GM12878 (cell line): ENCODE data around the gene BRME1. TPM values are rescaled to one million over a fixed set of nuclear protein-coding genes. Genes with fewer than 3 reads are reported as not detected.

Source experiments
- ATAC-seq: fragments of 200-7000 bp; cut with Tn5 transposase; 3 replicates; pipeline ENCODE4 v1.9.1; 2020; ENCODE audit warnings: mild to moderate bottlenecking, moderate library complexity
- BruUV-seq: library from RNA; stranded (reverse); fragments of 400-500 nt; replicated peaks from 2 replicates; lab custom pipeline; 2021; lab: Mats Ljungman, UMichigan
- CTCF ChIA-PET: fragments of 300-600 bp; sonication (Branson Sonifier 250); formaldehyde crosslinking; extraction: SDS; loops from one replicate; lab custom pipeline; 2021; ENCODE audit warnings: inconsistent platforms; lab: Yijun Ruan, JAX
- POLR2A ChIA-PET: fragments of 350-600 bp; formaldehyde crosslinking; extraction: SDS; loops from one replicate; lab custom pipeline; 2021; ENCODE audit warnings: inconsistent platforms; lab: Charles Lee
- RAD21 ChIA-PET: fragments of 300-600 bp; sonication (Branson Sonifier 250); formaldehyde crosslinking; loops from one replicate; lab custom pipeline; 2023; ENCODE audit warnings: antibody characterized with exemption; ENCODE audit not compliant: unreplicated experiment; lab: Charles Lee
- SMC1A ChIA-PET: fragments of 300-600 bp; sonication (Branson Sonifier 250); formaldehyde crosslinking; loops from one replicate; lab custom pipeline; 2023; ENCODE audit not compliant: unreplicated experiment, uncharacterized antibody; lab: Charles Lee
- DNase-seq: peaks from one replicate; pipeline ENCODE4 v3.0.0-alpha.2; 2011; ENCODE audit warnings: low read depth, low spot score
- FAIRE-seq: peaks from 3 replicates; lab custom pipeline; 2011; peaks lifted over from hg19 to GRCh38; lab: Jason Lieb, UNC
- H2AFZ ChIP-seq: 2 replicates; pipeline ENCODE4 v1.6.0; 2011; ENCODE audit warnings: low read depth, low read length, control low read depth; ENCODE audit not compliant: control insufficient read depth
- H3K27ac ChIP-seq: 2 replicates; pipeline ENCODE4 v1.5.1; 2011; ENCODE audit warnings: control low read depth; ENCODE audit not compliant: control insufficient read depth, insufficient read depth
- H3K27me3 ChIP-seq, 2 experiments: replicated peaks in 1 of 2; 2 replicates each; pipeline versions ENCODE4 v1.6.0 to v1.6.1; 2011; ENCODE audit warnings: low read length in 1 of 2; ENCODE audit not compliant: control insufficient read depth in 2 of 2, insufficient read depth in 2 of 2
- H3K36me3 ChIP-seq, 2 experiments: 2 replicates each; pipeline ENCODE4 v1.5.1; 2011; ENCODE audit warnings: low read length in 1 of 2; ENCODE audit not compliant: control insufficient read depth in 2 of 2, insufficient read depth in 2 of 2
- H3K4me1 ChIP-seq: 2 replicates; pipeline ENCODE4 v1.6.1; 2011; ENCODE audit warnings: mild to moderate bottlenecking, low read length, moderate library complexity, mixed read lengths; ENCODE audit not compliant: control insufficient read depth, insufficient read depth
- H3K4me2 ChIP-seq: 2 replicates; pipeline ENCODE4 v1.6.0; 2011; ENCODE audit warnings: control low read depth; ENCODE audit not compliant: control insufficient read depth, insufficient read depth
- H3K4me3 ChIP-seq: fragments of 200-600 bp; sonication (generic); 2 replicates; pipeline ENCODE4 v1.5.1; 2016
- H3K79me2 ChIP-seq: 2 replicates; pipeline ENCODE4 v1.6.0; 2011; ENCODE audit warnings: low read length; ENCODE audit not compliant: control insufficient read depth, insufficient read depth
- H3K9ac ChIP-seq: 2 replicates; pipeline ENCODE4 v1.8.0; 2011; ENCODE audit warnings: low read length, control low read depth, mixed read lengths; ENCODE audit not compliant: control insufficient read depth, insufficient read depth
- H3K9me3 ChIP-seq: replicated peaks from 3 replicates; pipeline ENCODE4 v1.5.1; 2011; ENCODE audit warnings: mild to moderate bottlenecking, low read length; ENCODE audit not compliant: control insufficient read depth, insufficient read depth
- H4K20me1 ChIP-seq: 2 replicates; pipeline ENCODE4 v1.6.0; 2011; ENCODE audit not compliant: control insufficient read depth, insufficient read depth
- GATAD2B ChIP-seq: fragments of 450-650 bp; conservative IDR thresholded peaks from 2 replicates; pipeline ENCODE4 v1.6.1; 2017; ENCODE audit warnings: low read depth, mild to moderate bottlenecking, moderate library complexity
- HDGF ChIP-seq: fragments of 450-650 bp; IDR thresholded peaks from 2 replicates; pipeline ENCODE4 v1.6.1; 2016; ENCODE audit warnings: antibody characterized with exemption
- NR2C1 ChIP-seq: fragments of 450-650 bp; IDR thresholded peaks from 2 replicates; pipeline ENCODE4 v1.6.1; 2017; ENCODE audit warnings: antibody characterized with exemption, mild to moderate bottlenecking, moderate library complexity
- NRF1 ChIP-seq: conservative IDR thresholded peaks from 2 replicates; pipeline ENCODE4 v1.6.1; 2011; ENCODE audit warnings: mild to moderate bottlenecking, low read depth, low read length, improper control_type of control experiment
- PAX8 ChIP-seq: fragments of 450-650 bp; IDR thresholded peaks from 2 replicates; pipeline ENCODE4 v1.6.1; 2017; ENCODE audit warnings: mild to moderate bottlenecking, moderate library complexity
- POU2F2 ChIP-seq: IDR thresholded peaks from 3 replicates; pipeline ENCODE4 v1.6.1; 2011; ENCODE audit warnings: low read depth, mild to moderate bottlenecking, low read length, borderline replicate concordance
- RAD21 ChIP-seq: IDR thresholded peaks from 2 replicates; pipeline ENCODE4 v1.6.1; 2011; ENCODE audit warnings: mild to moderate bottlenecking, low read depth, low read length, moderate library complexity; ENCODE audit not compliant: insufficient read depth
- RAD51 ChIP-seq: fragments of 450-650 bp; IDR thresholded peaks from 2 replicates; pipeline ENCODE4 v1.6.1; 2016; ENCODE audit warnings: moderate library complexity, mild to moderate bottlenecking, inconsistent platforms
- STAT1 ChIP-seq: fragments of 450-650 bp; conservative IDR thresholded peaks from 2 replicates; pipeline ENCODE4 v1.6.1; 2014; ENCODE audit warnings: antibody characterized with exemption, mild to moderate bottlenecking
- TCF7 ChIP-seq: IDR thresholded peaks from 2 replicates; pipeline ENCODE4 v1.6.1; 2014; ENCODE audit warnings: antibody characterized with exemption, borderline replicate concordance
- ZBTB40 ChIP-seq: fragments of 450-650 bp; IDR thresholded peaks from 2 replicates; pipeline ENCODE4 v1.6.1; 2016; ENCODE audit warnings: mild to moderate bottlenecking, moderate library complexity, borderline replicate concordance
- WGBS: methylation state at CpG from one replicate; pipeline ENCODE4 v1.1.6; 2016; ENCODE audit warnings: low lambda C conversion rate; ENCODE audit not compliant: insufficient replicate concordance, insufficient coverage; ENCODE audit errors: missing lambda C conversion rate; 5-methylcytosine and 5-hydroxymethylcytosine counted together
- in situ Hi-C: fragments of 300-500 bp; cut with MboI; formaldehyde crosslinking; loops from 9 replicates; pipeline ENCODE4 v1.14.3; 2018; ENCODE audit warnings: mixed read lengths
- intact Hi-C: fragments of 100-400 bp; cut with micrococcal nuclease; formaldehyde crosslinking; loops from one replicate; pipeline ENCODE4 v1.14.2; 2022; ENCODE audit not compliant: unreplicated experiment
- polyA plus RNA-seq, 11 experiments: library from polyadenylated mRNA; depleted of rRNA in 4 of 11; unstranded in 6 of 11; stranded (reverse) in 5 of 11; fragments of >200 nt; fragmentation: Nextera tagmentation in 4 of 11; fragmentation: Illumina TruSeq in 1 of 11; extraction: Ambion mirVana in 4 of 11; extraction: Trizol in 1 of 11; gene quantifications; 1 replicate in 1 of 11; 2 replicates in 10 of 11; pipeline versions ENCODE4 v1.2.1 to v1.2.3, GENCODE V29; 2011 to 2016; ENCODE audit warnings: inconsistent platforms in 2 of 11, missing spikeins in 2 of 11, low read depth in 1 of 11
- total RNA-seq, 4 experiments: library from RNA; depleted of rRNA in 3 of 4; stranded (reverse); fragments of >200 nt in 3 of 4; fragmentation: Illumina TruSeq in 1 of 4; extraction: Trizol in 1 of 4; gene quantifications; 2 replicates each; pipeline versions ENCODE4 v1.2.1 to v1.2.3, GENCODE V29; 2013 to 2021

BRME1 gene
- total and polyA plus RNA-seq, 10 of the 15 experiments (the other 5 are each of a cell fraction or from before 2014, with no cell fraction given) = 0.07 to 2.2 (median 1.1) TPM; not detected in 1

- H3K9ac ChIP-seq = no peak overlapping the region
- DNase-seq (no peak), ATAC-seq (no peak), FAIRE-seq (no peak)
- ChIA-PET SMC1A (interaction anchor here (0.8 to 1.8 kb wide), 2 partner anchors 24 to 189 kb away, joined by 3 to 4 read pairs; no protein-coding TSS in a partner anchor), RAD21 (interaction anchor here (3.1 kb wide), 1 partner anchor 8 kb away, joined by 13 read pairs; no protein-coding TSS in a partner anchor), CTCF (interaction anchor here (1.1 to 1.8 kb wide), 4 partner anchors 8 to 266 kb away, joined by 3 to 12 read pairs (median 3); no protein-coding TSS in a partner anchor), POLR2A (interaction anchor here (1.1 kb wide), 1 partner anchor 8 kb away, joined by 3 read pairs; no protein-coding TSS in a partner anchor)
- 44% methylated on average over 4 of the region's 4 CpGs for WGBS
- no peak overlapping the region for H3K27ac ChIP-seq
- no peak overlapping the region for H2AFZ ChIP-seq
- BruUV-seq = no TSS peak
- no peaks in the 10 kb centered on the region for H3K27me3 ChIP-seq
- no peak overlapping the region for H3K4me2 ChIP-seq
- in situ Hi-C loops = no loop called here
- no peak overlapping the region for H3K4me3 ChIP-seq
- no peaks in the 10 kb centered on the region for H3K79me2 ChIP-seq
- no peaks in the 10 kb centered on the region; the same call in 2 of the 3 replicates for H3K9me3 ChIP-seq
- intact Hi-C loops = no loop called here
- no peaks in the 10 kb centered on the region for H3K36me3 ChIP-seq
- no peaks in the 10 kb centered on the region for H4K20me1 ChIP-seq
- TF ChIP-seq PAX8 (no peak), HDGF (no peak), STAT1 (no peak), RAD51 (no peak), POU2F2 (no peak), ZBTB40 (no peak), NR2C1 (no peak), TCF7 (no peak), NRF1 (no peak), GATAD2B (no peak), RAD21 (no peak)
- H3K4me1 ChIP-seq = no peaks in the 10 kb centered on the region
These were observed 35.0 kb downstream of the BRME1 start for GRCh38 chr19:13870873-13871272.
